GM12875 (cell line): Measurements from ENCODE around the gene TTC16.

Experiments
- H3K4me3 ChIP-seq: one replicate; pipeline ENCODE4 v1.5.1; 2011; ENCODE audit warnings: low read depth, low read length, control low read depth
- CTCF ChIP-seq: IDR thresholded peaks from 2 replicates; pipeline ENCODE4 v1.5.1; 2011; ENCODE audit warnings: low read depth, mild to moderate bottlenecking, control low read depth, inconsistent platforms, low read length, moderate library complexity, borderline replicate concordance; ENCODE audit not compliant: insufficient read depth

The TTC16 gene

DNA sequence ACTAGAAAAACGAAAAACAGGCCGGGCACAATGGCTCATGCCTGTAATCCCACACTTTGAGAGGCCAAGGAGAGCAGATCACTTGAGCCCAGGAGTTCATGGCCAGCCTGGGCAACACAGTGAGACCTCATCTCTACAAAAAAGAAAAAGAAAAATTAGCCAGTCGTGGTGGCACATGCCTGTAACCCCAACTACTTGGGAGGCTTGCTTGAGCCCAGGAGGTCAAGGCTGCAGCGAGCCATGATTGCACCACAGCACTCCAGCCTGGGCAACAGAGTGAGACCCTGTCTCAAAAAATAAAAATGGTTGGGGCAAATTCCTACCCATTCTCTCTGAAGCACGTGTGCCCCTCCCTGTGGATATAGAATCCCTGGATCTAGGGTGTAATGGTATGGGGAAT, 17.5 kb upstream of the TTC16 start:
- H3K4me3 ChIP-seq: no peak overlapping the region
- no peak for TF ChIP-seq CTCF

- no peak overlapping the region for H3K4me3 ChIP-seq
- no peak for TF ChIP-seq CTCF
Measured at GRCh38 chr9:127698985-127699670, 16.8 kb upstream of the TTC16 start.

DNA sequence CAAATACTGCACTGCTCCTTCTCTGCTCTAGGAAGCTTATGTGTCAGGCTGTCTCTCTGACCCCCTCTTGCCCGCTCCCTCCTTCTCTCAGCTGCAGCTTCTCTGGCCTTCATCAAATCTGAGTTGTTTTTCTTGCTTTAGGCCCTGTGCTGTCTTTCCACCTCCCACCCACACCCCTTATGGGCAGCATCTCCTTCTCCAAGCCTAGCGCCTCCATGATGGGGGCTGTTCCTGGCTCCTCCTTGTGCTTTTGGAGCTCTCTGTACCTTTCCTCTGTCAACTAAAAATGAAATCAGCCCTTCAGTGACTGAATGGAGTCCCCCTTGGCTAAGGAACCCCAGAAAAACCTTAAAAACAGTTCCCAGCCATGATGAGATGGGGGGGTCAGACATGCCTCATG, 15.7 kb upstream of the TTC16 start:
- TF ChIP-seq CTCF: no peak
- no peak overlapping the region for H3K4me3 ChIP-seq

GRCh38 chr9:127700594-127701255, 15.2 kb upstream of the TTC16 start:
- TF ChIP-seq CTCF: no peak
- no peak overlapping the region for H3K4me3 ChIP-seq

DNA sequence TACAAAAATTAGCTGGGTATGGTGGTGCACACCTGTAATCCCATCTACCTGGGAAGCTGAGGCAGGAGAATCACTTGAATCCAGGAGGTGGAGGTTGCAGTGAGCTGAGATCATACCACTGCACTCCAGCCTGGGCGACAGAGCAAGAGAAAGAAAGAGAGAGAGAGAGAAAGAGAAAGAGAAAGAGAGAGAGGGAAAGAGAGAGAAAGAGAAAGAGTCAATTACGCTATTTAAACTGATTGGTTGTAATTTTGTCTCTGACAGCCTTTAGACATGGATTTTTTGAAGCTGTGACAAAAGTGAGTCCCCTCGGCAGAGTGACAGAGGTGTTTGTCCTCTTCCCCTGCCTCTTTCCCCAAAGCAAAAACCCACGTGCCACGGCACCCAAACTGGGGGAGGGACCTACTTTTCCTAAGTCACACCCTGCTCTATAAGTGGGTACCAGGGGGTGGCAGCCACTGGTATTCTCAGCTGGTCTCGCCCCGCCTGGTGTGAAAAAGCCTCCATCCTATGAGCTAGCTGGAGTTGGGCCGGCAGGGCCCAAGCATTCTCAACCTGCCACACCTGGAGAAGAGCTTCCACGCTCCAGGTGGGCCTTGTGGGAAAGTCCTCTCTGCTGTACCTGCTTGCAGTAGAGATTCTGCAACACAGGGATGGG, 12.5 kb upstream of the TTC16 start:
- TF ChIP-seq CTCF: no peak
- H3K4me3 ChIP-seq: no peak overlapping the region

DNA sequence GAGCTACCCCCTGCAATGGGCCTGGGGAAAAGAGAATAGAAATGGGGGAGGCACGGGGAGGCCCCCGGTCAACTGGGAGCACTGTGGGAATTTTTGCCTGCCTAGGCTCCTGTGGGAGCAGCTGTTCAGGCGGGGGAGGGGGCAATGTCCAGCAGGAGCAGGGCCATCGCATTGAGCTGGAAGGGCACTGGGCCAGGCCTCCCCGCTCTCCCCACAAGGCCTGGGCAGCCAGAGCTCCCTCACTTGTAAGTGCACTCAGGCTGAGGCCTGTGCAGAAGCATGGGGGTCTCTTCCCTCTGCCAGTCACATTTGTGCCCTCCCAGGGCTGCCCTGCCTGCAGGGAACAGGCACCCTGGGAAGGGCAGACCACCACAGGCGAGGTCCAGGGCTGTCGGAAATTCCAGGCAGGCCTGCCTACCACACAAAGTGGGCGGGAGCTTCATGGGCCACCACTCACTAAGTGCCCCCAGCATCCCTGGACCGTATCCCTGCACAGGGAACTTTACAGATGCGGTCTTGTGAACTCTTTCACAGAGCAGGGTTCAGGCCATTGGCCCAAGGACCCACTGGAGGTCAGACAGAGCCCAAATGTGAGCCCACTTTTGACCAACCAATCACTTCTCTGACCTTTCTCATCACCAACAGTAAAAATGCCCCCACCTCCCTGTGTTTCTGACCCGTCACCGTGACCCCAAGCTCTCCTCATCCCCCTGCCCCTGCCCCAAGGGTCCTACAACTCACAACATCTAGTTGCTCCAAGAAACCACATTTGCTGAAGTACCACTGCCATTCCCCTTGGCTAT, 10.1 kb upstream of the TTC16 start:
- no peak overlapping the region for H3K4me3 ChIP-seq
- TF ChIP-seq CTCF: no peak
